Measurements from ENCODE around the gene COL4A6. TPM values are rescaled to one million over a fixed set of nuclear protein-coding genes. Genes with fewer than 3 reads are reported as not detected.

Gene COL4A6
- total and polyA plus RNA-seq, 2 experiments from 2014 or later: 0.11 TPM; not detected in 1

- H3K4me3 ChIP-seq: no peak overlapping the region
- H3K9me3 ChIP-seq (ENCODE audit: low read depth): no peaks in the 10 kb centered on the region
- H3K4me2 ChIP-seq (ENCODE audit: unreplicated experiment): no peak overlapping the region
- H4K20me1 ChIP-seq (ENCODE audit: insufficient read depth): no peaks in the 10 kb centered on the region
- no peak for TF ChIP-seq EZH2phosphoT487 (IDR thresholded peaks at IDR 0.05; ENCODE audit: insufficient read depth, low read depth)
- no peak for TF ChIP-seq EZH2 (IDR thresholded peaks at IDR 0.05; ENCODE audit: insufficient read depth, poor library complexity, severe bottlenecking)
- H3F3A ChIP-seq (ENCODE audit: insufficient read depth): no peaks in the 10 kb centered on the region
- peaks cover 6% of the 10 kb centered on the region for H3K4me1 ChIP-seq (ENCODE audit: insufficient read depth)
- no peaks in the 10 kb centered on the region for H3K27me3 ChIP-seq (replicated peaks; ENCODE audit: insufficient read depth)
- no peak overlapping the region for H3K9ac ChIP-seq
- H3K27ac ChIP-seq: no peak overlapping the region
- H3K9me2 ChIP-seq (ENCODE audit: insufficient read depth): no peaks in the 10 kb centered on the region
- H3K79me2 ChIP-seq (ENCODE audit: insufficient read depth): no peaks in the 10 kb centered on the region
- no peaks in the 10 kb centered on the region for H3K36me3 ChIP-seq (ENCODE audit: low read depth)
- in situ Hi-C loops (cut with MboI): no loop called here
- no peak overlapping the region for H2AFZ ChIP-seq
- DNase-seq: no peak
Observed at GRCh38 chrX:108297290-108297689, 140.9 kb downstream of the COL4A6 start.

GRCh38 chrX:108292053-108292452 is 146.2 kb downstream of the COL4A6 start:
- Histone ChIP-seq H3K27me3 (replicated peaks; ENCODE audit: insufficient read depth) (no peaks in the 10 kb centered on the region), H2AFZ (no peak overlapping the region), H3F3A (ENCODE audit: insufficient read depth) (no peaks in the 10 kb centered on the region), H4K20me1 (ENCODE audit: insufficient read depth) (no peaks in the 10 kb centered on the region), H3K4me3 (no peak overlapping the region), H3K27ac (no peak overlapping the region), H3K9me3 (ENCODE audit: low read depth) (no peaks in the 10 kb centered on the region), H3K9ac (no peak overlapping the region), H3K79me2 (ENCODE audit: insufficient read depth) (no peaks in the 10 kb centered on the region), H3K4me1 (ENCODE audit: insufficient read depth) (no peaks in the 10 kb centered on the region), H3K36me3 (ENCODE audit: low read depth) (no peaks in the 10 kb centered on the region), H3K4me2 (ENCODE audit: unreplicated experiment) (no peak overlapping the region), H3K9me2 (ENCODE audit: insufficient read depth) (no peaks in the 10 kb centered on the region)
- WGBS, 2 experiments (ENCODE audit: low coverage in 1 of 2, low lambda C conversion rate in 2 of 2, missing lambda C conversion rate in 2 of 2): 59 to 73% methylated on average over 3 of the region's 3 CpGs
- in situ Hi-C loops (cut with MboI): no loop called here
- no peak for DNase-seq
- TF ChIP-seq EZH2phosphoT487 (IDR thresholded peaks at IDR 0.05; ENCODE audit: insufficient read depth, low read depth): no peak

- Histone ChIP-seq H3K9me2 (ENCODE audit: insufficient read depth) (no peaks in the 10 kb centered on the region), H3K9me3 (ENCODE audit: low read depth) (no peaks in the 10 kb centered on the region), H3K4me3 (no peak overlapping the region), H3K36me3 (ENCODE audit: low read depth) (no peaks in the 10 kb centered on the region), H4K20me1 (ENCODE audit: insufficient read depth) (no peaks in the 10 kb centered on the region), H3K9ac (no peak overlapping the region), H3K4me2 (ENCODE audit: unreplicated experiment) (no peak overlapping the region), H3F3A (ENCODE audit: insufficient read depth) (no peaks in the 10 kb centered on the region), H3K4me1 (ENCODE audit: insufficient read depth) (no peaks in the 10 kb centered on the region), H3K79me2 (ENCODE audit: insufficient read depth) (no peaks in the 10 kb centered on the region), H3K27me3 (replicated peaks; ENCODE audit: insufficient read depth) (no peaks in the 10 kb centered on the region), H2AFZ (no peak overlapping the region), H3K27ac (no peak overlapping the region)
- in situ Hi-C loops (cut with MboI): no loop called here
- no peak for DNase-seq
- WGBS, 2 experiments (ENCODE audit: low coverage in 1 of 2, low lambda C conversion rate in 2 of 2, missing lambda C conversion rate in 2 of 2): 45 to 46% methylated on average over 2 of the region's 2 CpGs
- TF ChIP-seq EZH2phosphoT487 (IDR thresholded peaks at IDR 0.05; ENCODE audit: insufficient read depth, low read depth) (no peak), EZH2 (IDR thresholded peaks at IDR 0.05; ENCODE audit: insufficient read depth, poor library complexity, severe bottlenecking) (no peak)
Observed at GRCh38 chrX:108285918-108286317, 152.3 kb downstream of the COL4A6 start.

- 13 to 19% methylated on average over 2 of the region's 2 CpGs for WGBS, 2 experiments (ENCODE audit: low coverage in 1 of 2, low lambda C conversion rate in 2 of 2, missing lambda C conversion rate in 2 of 2)
- in situ Hi-C loops (cut with MboI): no loop called here
- Histone ChIP-seq H3K36me3 (ENCODE audit: low read depth) (no peaks in the 10 kb centered on the region), H3K27ac (no peak overlapping the region), H3K9me2 (ENCODE audit: insufficient read depth) (no peaks in the 10 kb centered on the region), H3K4me1 (ENCODE audit: insufficient read depth) (no peaks in the 10 kb centered on the region), H3K27me3 (replicated peaks; ENCODE audit: insufficient read depth) (no peaks in the 10 kb centered on the region), H4K20me1 (ENCODE audit: insufficient read depth) (no peaks in the 10 kb centered on the region), H3K9me3 (ENCODE audit: low read depth) (no peaks in the 10 kb centered on the region), H3K4me3 (no peak overlapping the region), H3F3A (ENCODE audit: insufficient read depth) (no peaks in the 10 kb centered on the region), H2AFZ (no peak overlapping the region), H3K4me2 (ENCODE audit: unreplicated experiment) (no peak overlapping the region), H3K9ac (no peak overlapping the region), H3K79me2 (ENCODE audit: insufficient read depth) (no peaks in the 10 kb centered on the region)
- DNase-seq: no peak
- TF ChIP-seq EZH2 (IDR thresholded peaks at IDR 0.05; ENCODE audit: insufficient read depth, poor library complexity, severe bottlenecking) (no peak), EZH2phosphoT487 (IDR thresholded peaks at IDR 0.05; ENCODE audit: insufficient read depth, low read depth) (no peak)
Observed at GRCh38 chrX:108285356-108285755, 152.9 kb downstream of the COL4A6 start.

GRCh38 chrX:108275732-108276131 is 162.5 kb downstream of the COL4A6 start:
- Histone ChIP-seq H3K4me3 (no peak overlapping the region), H3F3A (ENCODE audit: insufficient read depth) (peaks cover 6% of the 10 kb centered on the region; the same call in 1 of the 2 replicates), H3K9me3 (ENCODE audit: low read depth) (no peaks in the 10 kb centered on the region), H3K4me1 (ENCODE audit: insufficient read depth) (peaks cover 4% of the 10 kb centered on the region; the same call in 1 of the 2 replicates), H2AFZ (no peak overlapping the region), H3K27me3 (replicated peaks; ENCODE audit: insufficient read depth) (no peaks in the 10 kb centered on the region), H3K36me3 (ENCODE audit: low read depth) (no peaks in the 10 kb centered on the region), H3K9me2 (ENCODE audit: insufficient read depth) (no peaks in the 10 kb centered on the region), H3K4me2 (ENCODE audit: unreplicated experiment) (no peak overlapping the region), H4K20me1 (ENCODE audit: insufficient read depth) (no peaks in the 10 kb centered on the region), H3K27ac (no peak overlapping the region), H3K9ac (no peak overlapping the region), H3K79me2 (ENCODE audit: insufficient read depth) (no peaks in the 10 kb centered on the region)
- DNase-seq: no peak
- TF ChIP-seq EZH2phosphoT487 (IDR thresholded peaks at IDR 0.05; ENCODE audit: insufficient read depth, low read depth) (no peak), EZH2 (IDR thresholded peaks at IDR 0.05; ENCODE audit: insufficient read depth, poor library complexity, severe bottlenecking) (no peak)
- 48 to 70% methylated on average over 4 of the region's 4 CpGs for WGBS, 2 experiments (ENCODE audit: low coverage in 1 of 2, low lambda C conversion rate in 2 of 2, missing lambda C conversion rate in 2 of 2)
- in situ Hi-C loops (cut with MboI): no loop called here
